NCI-H446 treated with DMSO at 0.1 percent for 48 hours (cell line): ENCODE data around the gene OSGIN1.
"Not testable (repeated sequence)": the region's sequence is repeated elsewhere in the genome, so short reads cannot be mapped to it uniquely, and the experiment has no call there.

Experiments
- DNase-seq: peaks from one replicate; lab custom pipeline; 2025; lab: John Stamatoyannopoulos, UW

OSGIN1 gene

GRCh38 chr16:83942074-83942473 is 11.0 kb upstream of the OSGIN1 start:
- no peak for DNase-seq

GRCh38 chr16:83942815-83943515 is 10.1 kb upstream of the OSGIN1 start:
- DNase-seq, result no peak

GRCh38 chr16:83943516-83944050 is 9.5 kb upstream of the OSGIN1 start:
- no peak for DNase-seq

- no peak for DNase-seq
These were observed 7.5 kb upstream of the OSGIN1 start for GRCh38 chr16:83945587-83945986.

GRCh38 chr16:83946154-83946780 is 6.8 kb upstream of the OSGIN1 start:
- DNase-seq, result no peak

- DNase-seq, result no peak
These were observed 6.1 kb upstream of the OSGIN1 start for GRCh38 chr16:83946781-83947566.

- DNase-seq, result no peak
These were observed 5.3 kb upstream of the OSGIN1 start for GRCh38 chr16:83947642-83948234.

GRCh38 chr16:83948914-83949723 is 3.9 kb upstream of the OSGIN1 start:
- no peak for DNase-seq

- no peak for DNase-seq
These were observed 3.4 kb upstream of the OSGIN1 start for GRCh38 chr16:83949724-83950001.

- not testable (repeated sequence) for DNase-seq
These were observed 2.1 kb upstream of the OSGIN1 start for GRCh38 chr16:83950862-83951399.

GRCh38 chr16:83951544-83951943 is 1.5 kb upstream of the OSGIN1 start:
- DNase-seq, result no peak

- no peak for DNase-seq
These were observed 477 bp upstream of the OSGIN1 start for GRCh38 chr16:83952587-83952939.

GRCh38 chr16:83953796-83954576 is 946 bp downstream of the OSGIN1 start:
- no peak for DNase-seq

GRCh38 chr16:83954577-83955016 is 1.6 kb downstream of the OSGIN1 start:
- no peak for DNase-seq

GRCh38 chr16:83955218-83956130 is 2.4 kb downstream of the OSGIN1 start:
- no peak for DNase-seq

- no peak for DNase-seq
These were observed 3.6 kb downstream of the OSGIN1 start for GRCh38 chr16:83956336-83957289.

- DNase-seq, result no peak
These were observed 4.3 kb downstream of the OSGIN1 start for GRCh38 chr16:83957296-83957855.
